ENCODE results near the gene TPRG1.

The TPRG1 gene

DNA sequence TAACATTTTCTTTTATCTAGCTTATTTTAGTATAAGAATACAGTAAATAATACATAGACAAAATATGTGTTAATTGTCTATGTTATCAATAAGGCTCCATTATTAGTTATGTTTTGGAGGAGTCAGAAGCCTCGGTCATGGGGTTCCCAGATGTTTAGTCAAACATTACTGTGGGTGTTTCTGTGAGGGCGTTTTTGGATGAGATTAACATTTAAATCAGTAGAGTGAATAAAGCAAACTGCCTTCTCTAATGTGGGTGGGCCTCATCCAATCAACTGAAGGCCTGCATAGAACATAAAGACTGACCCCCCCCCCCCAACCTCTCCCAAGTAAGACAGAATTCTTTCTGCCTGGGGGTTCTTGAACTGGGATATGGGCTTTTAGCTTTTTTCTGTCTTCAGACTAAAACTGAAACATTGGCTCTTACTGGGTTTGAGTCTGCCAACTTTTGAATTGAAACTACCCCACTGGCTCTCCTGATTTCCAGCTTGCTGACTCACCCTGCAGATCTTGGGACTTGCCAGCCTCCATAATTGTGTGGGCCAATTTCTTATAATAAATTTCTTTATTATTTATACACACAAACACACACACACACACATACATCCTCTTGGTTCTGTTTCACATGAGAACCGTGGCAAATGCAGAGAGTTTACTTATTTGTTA lies 192.0 kb downstream of the TPRG1 start:
- DNase-seq = no peak

GRCh38 chr3:189365609-189366564 lies 194.1 kb downstream of the TPRG1 start:
- no peak for DNase-seq

DNA sequence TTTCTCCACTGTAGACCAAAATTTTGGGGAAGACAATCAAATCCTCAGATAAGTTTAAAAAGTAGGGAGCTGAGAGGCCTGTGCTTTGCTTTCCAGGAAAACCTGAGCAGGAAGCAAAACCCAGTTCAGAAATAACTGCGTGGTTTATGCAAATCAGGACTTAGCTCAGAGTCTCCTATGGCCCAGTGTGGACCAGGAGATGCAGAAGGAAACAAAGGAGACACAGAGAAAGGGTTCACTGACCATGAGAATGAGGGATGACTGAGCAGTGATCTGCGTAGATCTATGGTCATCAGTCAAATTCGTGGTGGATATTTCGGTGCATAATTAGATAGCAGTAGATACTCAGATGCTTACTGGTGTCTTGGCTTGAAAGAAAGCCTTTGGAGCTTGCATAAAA lies 196.6 kb downstream of the TPRG1 start:
- no peak for DNase-seq

DNA sequence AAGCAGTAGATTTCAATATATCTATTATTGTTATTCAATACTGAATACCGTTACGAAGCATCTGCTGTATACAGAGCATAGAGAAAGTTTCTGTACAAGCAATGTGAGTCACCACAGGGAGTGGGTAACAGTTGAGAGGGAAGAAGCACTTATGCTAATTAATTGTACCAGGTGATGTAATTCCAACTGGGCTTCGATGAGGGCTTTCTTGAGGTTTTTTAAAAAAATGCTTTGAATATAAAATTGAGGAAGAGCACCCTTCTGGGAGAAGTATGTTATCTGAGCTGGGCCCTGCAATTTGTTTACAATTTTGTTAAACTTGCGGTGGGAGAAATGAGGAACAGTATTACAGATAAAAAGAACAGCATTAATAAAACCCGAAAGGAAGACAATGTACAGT lies 197.9 kb downstream of the TPRG1 start:
- no peak for DNase-seq

- no peak for DNase-seq
Observed at GRCh38 chr3:189372243-189372642, 200.5 kb downstream of the TPRG1 start.
